Left kidney (tissue), 2 donors: ENCODE measurements around the gene TPCN2. TPM values are rescaled to one million over a fixed set of nuclear protein-coding genes. Genes with fewer than 3 reads are reported as not detected.

Experiments
- DNase-seq: peaks from one replicate; pipeline ENCODE4 v3.0.0-alpha.2; 2013
- polyA plus RNA-seq: library from polyadenylated mRNA; unstranded; fragments of 120-200 nt; gene quantifications from one replicate; pipeline ENCODE4 v1.2.1, GENCODE V29; 2013; ENCODE audit not compliant: insufficient read length

TPCN2 gene
- polyA plus RNA-seq, 1 donor, result 17.3 TPM

DNA sequence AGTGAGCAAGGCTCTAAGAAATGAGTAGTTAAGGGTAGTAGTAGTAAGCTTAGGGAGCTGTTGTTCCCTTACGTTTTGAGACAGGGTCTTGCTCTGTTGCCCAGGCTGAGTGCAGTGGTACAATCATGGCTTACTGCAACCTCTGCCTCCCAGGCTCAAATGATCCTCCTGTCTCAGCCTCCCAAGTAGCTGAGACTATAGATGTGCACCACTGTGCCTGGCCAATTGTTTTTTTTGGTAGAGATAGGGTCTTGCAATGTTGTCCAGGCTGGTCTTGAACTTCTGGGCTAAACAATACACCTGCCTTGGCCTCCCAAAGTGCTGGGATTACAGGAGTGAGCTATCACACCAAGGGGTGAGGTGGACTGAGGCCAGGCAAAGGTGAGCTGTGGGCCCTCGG, 117.0 kb downstream of the TPCN2 start:
- DNase-seq, result no peak

DNA sequence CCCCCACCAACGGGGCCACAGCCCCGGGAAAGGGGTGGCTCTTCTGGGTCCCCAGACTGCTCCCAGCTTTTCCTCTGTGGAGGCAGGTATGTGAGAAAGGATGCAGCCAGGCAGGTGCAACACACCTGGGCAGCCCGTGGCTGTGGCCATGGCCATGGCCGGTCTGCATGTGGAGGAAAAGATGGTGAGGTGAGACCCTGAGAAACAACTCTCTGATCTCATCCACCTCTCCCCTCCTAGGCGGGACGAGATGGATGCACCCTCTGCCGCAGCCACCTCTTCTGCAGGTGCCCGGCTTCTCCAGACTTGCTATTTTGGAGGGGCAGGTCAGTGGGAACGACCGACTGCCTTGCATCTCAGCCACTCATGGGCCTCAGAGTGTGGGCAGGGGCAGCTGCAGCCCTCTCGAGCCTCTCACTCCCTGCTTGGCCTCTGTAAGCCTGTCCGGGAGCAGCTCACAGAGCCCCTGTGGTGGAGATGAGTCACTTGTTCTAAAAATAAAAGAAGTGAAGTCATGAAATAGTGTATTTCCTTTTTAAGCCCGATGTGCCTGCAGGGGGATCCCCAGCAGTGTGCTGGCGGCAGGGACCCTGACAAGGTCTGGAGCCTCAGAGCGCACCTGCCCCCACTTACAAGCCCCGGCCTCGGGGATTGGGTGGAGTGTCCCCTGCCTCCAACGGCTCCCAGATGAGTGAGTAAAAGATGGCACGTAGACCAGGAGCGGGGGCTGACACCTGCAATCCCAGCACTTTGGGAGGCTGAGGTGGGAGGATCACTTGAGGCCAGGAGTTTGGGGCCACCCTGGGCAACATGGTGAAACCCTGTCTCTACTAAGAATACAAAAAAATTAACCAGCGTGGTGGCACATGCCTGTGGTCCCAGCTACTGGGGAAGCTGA, 117.7 kb downstream of the TPCN2 start:
- DNase-seq, result no peak

DNA sequence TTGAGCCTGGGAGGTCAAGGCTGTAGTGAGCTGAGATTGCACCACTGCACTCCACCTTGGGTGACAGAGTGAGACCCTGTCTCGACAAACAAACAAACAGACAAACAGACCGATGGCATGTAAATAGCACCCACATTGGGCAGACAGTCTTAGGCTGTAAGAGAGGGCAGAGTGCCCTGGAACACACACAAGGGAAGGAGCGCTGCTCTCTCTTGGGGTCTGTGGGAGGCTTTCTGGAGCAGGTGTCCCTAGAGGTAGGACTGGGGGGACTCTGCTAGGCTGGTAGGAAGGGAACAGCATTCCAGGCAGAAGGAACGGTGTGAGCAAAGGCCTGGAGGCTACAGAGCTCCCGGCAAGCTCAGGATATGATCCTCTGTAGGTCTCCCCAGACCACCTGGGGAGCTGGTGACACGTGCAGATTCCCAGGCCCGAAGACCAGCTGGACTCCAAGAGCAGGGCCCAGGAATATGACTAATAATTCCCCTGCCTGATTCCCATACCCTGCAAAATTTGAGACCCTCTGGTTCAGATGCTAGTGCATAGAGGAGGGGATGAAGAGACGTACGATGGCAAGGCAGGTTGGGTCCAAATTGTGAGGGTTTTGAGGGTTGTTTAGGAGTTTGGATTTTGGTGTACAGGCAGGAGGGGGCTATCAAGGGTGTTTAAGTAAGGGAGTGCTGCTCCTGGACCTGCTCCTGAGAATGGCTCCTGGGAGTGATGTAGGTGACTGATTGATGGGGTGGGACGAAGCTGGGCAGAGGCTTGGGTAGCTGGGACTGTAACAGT, 118.6 kb downstream of the TPCN2 start:
- DNase-seq, result no peak

DNA sequence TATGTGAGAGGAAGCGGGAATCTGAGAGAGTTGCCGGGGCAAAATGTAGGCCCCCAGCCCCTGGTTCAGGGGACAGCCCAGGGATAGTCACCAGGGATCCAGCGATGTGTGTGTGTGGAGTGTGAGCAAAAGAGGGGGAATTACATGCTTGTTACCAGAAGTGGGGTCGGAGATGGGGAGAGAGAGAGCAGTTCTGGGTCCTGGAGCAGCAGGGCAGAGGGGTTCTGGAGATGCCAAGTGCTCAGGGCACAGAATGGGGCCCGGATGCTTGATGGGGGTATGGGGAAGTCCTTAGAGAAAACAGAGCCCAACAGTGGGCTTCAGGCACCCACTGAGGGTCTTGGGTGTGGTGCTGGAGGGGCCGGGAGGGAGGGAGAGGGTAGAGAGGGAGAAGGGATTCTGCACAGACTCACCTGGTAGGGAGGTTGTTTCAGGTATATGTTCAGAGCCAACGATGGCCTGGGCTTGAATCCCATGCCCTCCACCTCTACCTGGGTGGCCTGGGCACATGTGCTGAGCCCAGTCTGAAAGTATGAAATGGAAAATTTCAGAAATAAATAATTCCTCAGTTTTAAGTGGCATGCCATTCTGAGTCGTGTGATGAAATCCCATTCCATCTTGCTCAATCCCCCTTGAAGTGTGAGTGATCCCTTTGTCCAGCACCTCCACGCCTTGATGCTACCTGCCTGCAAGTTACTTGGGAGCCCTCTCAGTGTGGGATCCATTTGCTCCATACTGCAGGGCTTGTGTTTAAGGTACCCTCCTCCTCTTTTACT, 119.4 kb downstream of the TPCN2 start:
- no peak for DNase-seq

DNA sequence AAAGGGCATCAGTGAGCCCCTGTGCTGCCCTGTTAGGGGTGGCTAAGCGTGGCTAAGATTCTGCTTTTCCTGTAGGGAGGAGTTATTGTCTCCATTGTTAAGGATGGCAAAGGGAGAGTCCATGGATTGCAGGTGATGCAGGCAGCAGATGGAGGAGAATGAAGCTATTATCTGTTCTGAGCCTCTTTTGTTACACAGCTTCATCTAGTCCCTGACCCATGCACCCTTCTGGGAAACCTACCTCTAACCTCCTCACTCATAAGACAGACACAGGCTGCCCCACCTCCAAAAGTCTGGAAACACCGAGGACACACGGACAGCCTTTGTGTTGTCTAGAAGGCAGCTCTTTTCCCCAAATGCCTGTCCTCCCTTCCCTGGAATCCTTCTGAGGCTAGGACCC, 120.7 kb downstream of the TPCN2 start:
- DNase-seq, result no peak

DNA sequence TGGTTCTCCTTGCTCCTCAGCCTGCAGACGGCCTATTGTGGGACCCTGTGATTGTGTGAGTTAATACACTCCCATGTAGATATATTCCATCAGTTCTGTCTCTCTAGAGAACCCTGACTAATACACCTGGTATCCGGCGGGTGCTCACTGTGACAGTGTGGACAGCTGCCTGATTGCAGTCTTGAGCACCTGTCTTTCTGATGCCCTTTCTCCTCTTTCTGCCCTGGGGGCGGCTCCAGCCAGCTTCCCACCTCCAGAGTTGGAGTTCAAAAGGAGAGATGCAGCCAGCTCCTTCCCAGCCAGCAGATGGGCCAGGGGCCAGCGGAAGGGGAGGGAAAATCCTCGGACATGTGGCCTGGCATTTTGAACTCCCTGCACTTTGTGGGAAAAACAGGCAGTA, 122.0 kb downstream of the TPCN2 start:
- no peak for DNase-seq

DNA sequence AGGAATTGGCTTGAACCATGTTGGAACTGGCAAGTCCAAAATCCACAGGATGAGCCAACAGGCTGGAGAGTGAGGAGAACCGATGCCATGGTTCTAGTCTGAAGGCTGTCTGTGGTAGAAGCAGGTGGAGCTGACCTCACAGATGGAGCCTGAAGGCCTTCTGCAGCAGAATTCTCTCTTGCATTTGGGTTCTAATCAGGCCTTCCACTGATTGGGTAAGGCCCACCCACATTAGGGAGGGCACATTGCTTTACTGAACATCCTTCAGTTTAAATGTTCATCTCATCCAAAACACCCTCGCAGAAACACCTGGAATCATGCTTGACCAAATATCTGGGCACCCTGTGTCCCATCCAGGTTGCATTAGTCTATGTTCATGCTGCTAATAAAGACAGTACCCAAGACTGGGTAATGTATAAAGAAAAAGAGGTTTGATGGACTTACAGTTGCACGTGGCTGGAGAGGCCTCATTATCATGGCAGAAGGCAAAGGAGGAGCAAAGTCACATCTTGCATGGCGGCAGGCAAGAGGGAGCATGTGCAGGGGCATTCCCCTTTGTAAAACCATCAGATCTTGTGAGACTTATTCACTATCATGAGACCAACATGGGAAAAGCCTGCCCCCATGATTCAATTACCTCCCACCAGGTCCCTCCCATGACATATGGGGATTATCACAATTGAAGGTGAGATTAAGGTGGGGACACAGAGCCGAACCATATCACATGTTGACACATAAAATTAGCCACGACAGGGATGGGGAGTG, 122.9 kb downstream of the TPCN2 start:
- no peak for DNase-seq

DNA sequence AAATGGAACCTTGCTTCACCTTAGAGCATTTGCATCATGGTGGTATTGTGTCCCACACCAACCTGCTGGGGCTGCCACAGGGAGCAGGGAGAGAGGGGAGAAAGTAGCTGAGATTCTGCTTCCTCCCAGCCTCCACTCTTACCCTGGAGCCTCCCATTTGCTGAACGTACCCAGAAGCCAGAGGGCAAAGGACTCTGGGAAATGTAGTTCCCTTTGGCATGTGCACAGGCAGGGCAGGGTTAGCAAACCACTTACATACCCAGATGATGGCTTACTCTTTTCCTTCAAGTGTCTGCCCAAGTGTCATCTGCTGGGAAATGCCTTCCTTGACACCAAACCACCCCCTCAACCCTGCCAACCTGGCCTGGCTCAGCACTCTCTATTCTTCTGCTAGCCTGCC, 123.9 kb downstream of the TPCN2 start:
- DNase-seq, result no peak

DNA sequence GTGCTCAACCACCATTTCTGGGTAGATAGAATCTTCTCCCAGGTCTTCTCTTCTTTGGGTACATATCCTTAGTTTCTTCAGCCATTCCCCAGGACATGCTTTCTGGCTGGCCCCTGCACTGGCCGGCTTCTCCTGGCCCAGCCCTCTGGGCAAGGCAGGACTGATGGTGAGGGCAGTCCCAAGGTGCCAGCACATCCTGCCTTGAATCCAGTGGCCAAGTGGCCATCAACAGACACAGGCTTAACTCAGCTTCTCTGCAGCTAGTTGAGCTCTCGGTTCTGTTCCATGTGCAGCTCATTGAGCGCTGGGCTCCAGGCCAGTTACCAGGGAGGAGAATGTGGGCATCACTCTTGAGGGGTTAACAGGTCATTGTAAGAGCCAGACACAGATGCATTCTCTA, 124.6 kb downstream of the TPCN2 start:
- no peak for DNase-seq

DNA sequence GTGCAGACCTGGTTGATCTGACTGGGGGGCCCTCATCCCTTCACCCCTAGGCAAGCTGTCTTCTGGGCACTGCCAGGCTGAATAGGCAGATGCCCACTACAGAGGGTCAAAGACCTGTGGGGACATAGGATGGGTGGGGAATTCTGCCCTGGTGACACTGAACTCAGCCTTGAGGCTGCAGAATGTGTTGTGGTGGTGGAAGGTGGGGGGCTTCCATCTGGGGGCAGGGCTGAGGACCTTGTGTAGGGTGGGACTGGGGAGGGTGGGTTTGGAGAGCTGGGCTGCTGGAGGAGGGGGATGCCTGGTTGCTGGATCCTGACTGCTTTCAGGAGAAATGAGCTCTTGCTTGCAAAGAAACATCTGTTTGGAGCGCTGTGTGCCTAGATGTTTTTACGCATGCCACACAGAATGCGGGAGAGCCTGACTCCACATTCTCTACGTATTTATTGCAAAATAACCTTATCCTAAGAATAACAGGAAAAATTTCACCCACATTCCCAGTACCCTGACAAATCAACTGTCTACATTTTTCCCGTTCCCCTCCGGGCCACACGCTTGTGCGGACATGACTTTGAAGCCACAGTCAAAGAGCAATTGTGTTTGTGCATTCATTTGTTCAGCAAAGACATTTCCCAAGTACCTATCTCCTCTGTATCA, 125.3 kb downstream of the TPCN2 start:
- DNase-seq, result no peak

DNA sequence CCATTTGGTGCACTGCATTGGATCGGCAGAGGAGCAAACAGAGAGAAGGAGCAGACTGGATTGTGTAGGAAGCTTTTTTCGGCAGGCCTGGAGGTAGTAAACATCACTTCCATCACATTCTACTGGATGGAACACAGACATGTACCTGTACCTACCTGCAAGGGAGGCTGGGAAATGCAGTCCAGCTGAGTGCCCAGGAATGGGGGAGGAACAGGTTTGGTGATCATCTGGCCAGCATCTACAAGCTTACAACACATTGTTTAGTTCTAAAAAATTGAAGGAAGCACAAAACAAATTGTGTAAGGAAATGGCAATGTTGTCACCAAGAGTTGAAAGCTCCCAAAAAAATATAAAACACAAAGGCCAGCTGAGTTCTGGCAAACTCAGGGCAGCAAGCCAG, 126.1 kb downstream of the TPCN2 start:
- DNase-seq, result no peak

DNA sequence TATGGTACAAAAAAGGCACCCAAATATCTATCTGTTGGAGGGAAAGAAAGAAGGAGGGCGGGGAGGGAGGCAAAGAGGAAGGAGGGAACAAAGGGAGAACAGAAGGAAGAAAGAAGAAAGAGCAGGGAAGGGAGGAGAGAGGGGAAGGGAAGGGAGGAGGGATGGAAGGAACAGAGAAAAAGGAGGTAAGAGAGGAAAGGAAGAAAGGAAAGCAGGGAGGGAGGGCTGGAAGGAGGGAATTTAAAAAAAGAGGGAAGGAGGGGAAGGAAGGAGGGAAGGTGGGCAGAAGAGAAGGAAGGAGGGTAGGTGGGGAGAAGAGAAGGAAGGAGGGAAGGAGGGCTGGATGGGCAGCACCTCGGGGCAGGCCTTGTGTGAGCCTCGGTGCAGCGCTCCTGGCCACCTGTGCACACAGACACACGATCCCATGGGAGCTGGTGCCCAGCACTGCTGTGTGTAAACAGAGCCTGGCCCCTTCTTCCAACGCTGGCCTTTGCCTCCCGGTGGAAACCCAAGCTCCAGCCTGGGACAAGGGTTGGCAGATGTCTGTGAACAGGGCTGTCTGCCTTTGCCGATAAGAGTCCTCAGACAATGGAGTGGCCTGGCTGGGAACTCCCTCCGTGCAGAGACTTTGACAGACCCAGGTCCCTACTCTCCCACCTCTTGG, 130.2 kb downstream of the TPCN2 start:
- no peak for DNase-seq

DNA sequence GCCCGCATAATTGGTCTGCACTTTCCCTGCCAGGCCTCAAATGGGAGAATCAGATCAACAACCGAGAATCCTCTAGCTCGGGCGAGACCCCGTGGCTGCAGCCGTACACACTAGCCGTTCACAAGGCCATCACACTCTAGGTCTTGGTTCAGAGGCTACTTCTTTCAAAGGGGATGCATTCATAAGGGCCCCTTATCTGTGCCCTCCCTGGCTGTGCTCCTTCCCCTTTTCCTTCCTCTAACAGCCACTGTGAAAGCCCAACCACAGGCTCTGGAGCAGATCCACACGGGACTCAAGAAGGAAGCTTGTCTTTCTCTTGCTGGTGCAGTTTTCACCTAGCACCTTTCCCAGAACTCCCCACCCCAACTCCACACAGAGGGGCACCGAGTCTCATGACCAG, 131.5 kb downstream of the TPCN2 start:
- DNase-seq, result no peak

DNA sequence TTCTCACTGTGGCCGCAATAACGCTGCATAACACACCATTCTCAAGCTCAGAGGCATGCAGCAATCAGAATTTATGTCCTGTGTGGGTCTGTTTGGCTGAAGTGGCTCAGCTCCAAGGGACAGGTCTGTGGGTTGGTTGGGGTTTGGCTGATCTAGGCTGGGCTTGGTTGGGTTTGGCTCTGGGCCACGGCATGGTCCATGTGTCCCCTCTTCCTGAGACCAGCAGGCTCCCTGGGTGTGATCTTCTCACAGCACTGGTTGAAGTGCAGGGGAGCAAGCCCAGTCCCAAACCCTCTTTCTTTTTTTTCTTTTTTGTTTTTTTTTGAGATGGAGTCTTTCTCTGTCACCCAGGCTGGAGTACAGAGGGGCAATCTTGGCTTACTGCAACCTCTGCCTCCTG, 132.0 kb downstream of the TPCN2 start:
- DNase-seq, result no peak

DNA sequence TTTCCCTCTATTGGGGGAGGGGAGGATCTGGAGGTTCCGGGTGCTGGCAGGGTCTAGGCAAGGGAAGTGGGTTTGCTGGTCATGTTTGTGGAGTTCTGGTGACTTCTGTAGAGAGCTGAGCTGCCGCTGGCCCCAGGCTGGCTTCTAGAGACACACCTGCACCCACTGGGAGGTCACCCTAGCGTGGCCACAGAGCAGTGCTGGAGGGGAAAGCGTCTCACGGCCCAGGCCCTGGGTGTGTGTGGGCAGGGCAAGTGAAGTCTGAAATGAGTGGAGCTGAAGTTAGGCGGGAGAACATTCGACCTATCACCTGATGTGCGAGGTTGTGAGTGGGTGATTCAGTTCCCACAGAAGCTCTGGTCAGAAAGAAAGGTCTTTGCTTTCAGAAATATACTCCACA, 134.9 kb downstream of the TPCN2 start:
- DNase-seq, result no peak

Other genes starting within 250 kb of the TPCN2 start
- gene CPT1A, start 207.0 kb upstream of the TPCN2 start, polyA plus RNA-seq, result 43.0 TPM
- gene MRPL21, start 145.1 kb upstream of the TPCN2 start, polyA plus RNA-seq, result 61.2 TPM
- 20.6 TPM for gene IGHMBP2, start 145.0 kb upstream of the TPCN2 start, polyA plus RNA-seq
- not detected for gene MRGPRD, start 67.9 kb upstream of the TPCN2 start, polyA plus RNA-seq
- 18.9 TPM for gene MRGPRF, start 35.7 kb upstream of the TPCN2 start, polyA plus RNA-seq
- gene SMIM38, start 107.0 kb downstream of the TPCN2 start, polyA plus RNA-seq, result 0.52 TPM
- gene MYEOV, start 245.2 kb downstream of the TPCN2 start, polyA plus RNA-seq, result 5.0 TPM